Activated CD8-positive, alpha-beta memory T cell treated with anti-CD3 and anti-CD28 coated beads, Interleukin-2, amount 10 ng/mL, durations not matched to agents 7 days and 5 days (primary cell): ENCODE measurements around the gene TEX29. TPM values are rescaled to one million over a fixed set of nuclear protein-coding genes. Genes with fewer than 3 reads are reported as not detected.

Experiments
- ATAC-seq: fragments of 150-1000 bp; cut with Tn5 transposase; one replicate; pipeline ENCODE4 v1.10.0; 2021; ENCODE audit warnings: moderate library complexity
- CTCF ChIA-PET: fragments of 350-600 bp; sonication (Branson Sonifier 250); formaldehyde crosslinking; loops from one replicate; lab custom pipeline; 2021; ENCODE audit warnings: antibody characterized with exemption; lab: Charles Lee
- DNase-seq: peaks from one replicate; pipeline ENCODE4 v3.0.0-alpha.2; 2020
- H3K27ac Mint-ChIP-seq: one replicate; pipeline ENCODE4 v1.8.0; 2021; ENCODE audit warnings: mild to moderate bottlenecking, mixed read lengths
- H3K27me3 Mint-ChIP-seq: one replicate; pipeline ENCODE4 v1.8.0; 2021; ENCODE audit warnings: mixed read lengths
- H3K36me3 Mint-ChIP-seq: one replicate; pipeline ENCODE4 v1.8.0; 2021; ENCODE audit warnings: mild to moderate bottlenecking, mixed read lengths
- H3K4me1 Mint-ChIP-seq: one replicate; pipeline ENCODE4 v1.8.0; 2021; ENCODE audit warnings: mixed read lengths
- H3K4me3 Mint-ChIP-seq: one replicate; pipeline ENCODE4 v1.8.0; 2021; ENCODE audit warnings: mild to moderate bottlenecking, moderate library complexity, mixed read lengths
- H3K9me3 Mint-ChIP-seq: one replicate; pipeline ENCODE4 v1.8.0; 2022; ENCODE audit warnings: low read depth, mixed read lengths
- total RNA-seq, 2 experiments: library from RNA; stranded (reverse); gene quantifications; one replicate each; pipeline ENCODE4 v1.2.3, GENCODE V29; 2021

The TEX29 gene
- total RNA-seq, 2 experiments from 2014 or later: 0.40 to 0.96 TPM

DNA sequence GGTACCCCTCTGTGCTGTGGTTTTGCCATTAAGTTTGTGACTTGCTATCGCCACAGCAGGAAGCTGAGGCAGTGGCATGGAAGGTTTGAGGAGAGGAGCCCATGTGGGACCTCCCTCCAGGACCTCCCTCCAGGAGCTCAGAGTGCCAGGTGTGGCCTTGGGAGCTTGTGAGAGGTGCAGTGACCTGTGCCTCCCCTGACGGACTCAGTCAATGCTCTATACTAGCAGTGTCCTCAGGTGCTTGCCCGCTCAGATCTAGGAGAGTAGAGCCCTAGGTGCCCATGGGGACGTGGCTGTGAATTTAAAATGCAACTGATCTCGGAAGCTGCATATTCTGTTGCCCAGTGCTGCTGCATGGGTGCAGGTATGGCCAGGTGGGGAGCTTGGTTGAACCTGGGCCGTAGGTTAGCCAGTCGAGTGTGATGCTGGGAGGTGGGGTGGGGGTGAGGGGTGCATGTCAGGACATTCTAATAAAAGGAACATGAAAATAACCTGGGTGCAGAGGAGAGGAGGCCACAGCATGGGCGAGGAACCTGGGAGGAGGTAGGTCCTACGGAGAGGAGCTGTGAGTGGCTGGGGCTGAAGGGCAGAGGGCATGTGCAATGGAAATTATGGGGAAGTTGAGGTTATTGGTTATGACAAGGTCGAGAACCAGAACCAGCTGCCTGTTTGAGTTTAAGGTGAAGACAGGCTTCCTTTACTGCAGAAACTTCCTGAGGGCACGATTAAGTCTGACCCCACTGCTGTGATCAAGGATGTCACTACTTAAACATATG lies 41.6 kb downstream of the TEX29 start:
- no peaks in the 10 kb centered on the region for H3K36me3 Mint-ChIP-seq
- no peaks in the 10 kb centered on the region for H3K9me3 Mint-ChIP-seq
- ATAC-seq (no peak), DNase-seq (no peak)
- no peak overlapping the region for H3K27ac Mint-ChIP-seq
- H3K4me3 Mint-ChIP-seq: no peak overlapping the region
- H3K27me3 Mint-ChIP-seq: peaks cover 2% of the 10 kb centered on the region
- no peaks in the 10 kb centered on the region for H3K4me1 Mint-ChIP-seq
- CTCF ChIA-PET: no interaction called here

DNA sequence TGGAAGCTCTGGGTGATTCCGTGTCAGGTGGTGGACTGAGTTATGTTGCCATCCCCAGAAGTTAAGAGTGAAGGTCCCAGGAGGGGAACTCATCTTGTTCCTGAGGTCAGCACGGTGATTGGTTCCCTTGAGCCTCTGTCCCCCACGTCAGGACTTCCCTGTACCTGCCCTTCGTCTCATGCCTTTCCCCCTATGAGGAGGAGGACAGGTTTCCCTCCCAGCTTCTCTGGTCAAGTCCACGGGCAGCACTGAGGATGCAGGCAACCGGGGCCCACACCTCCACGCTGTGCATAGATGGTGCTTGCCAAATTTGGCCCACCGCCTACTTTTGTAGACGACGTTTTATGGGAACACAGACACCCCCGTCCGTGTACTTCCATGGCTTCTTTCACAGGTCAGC lies 42.7 kb downstream of the TEX29 start:
- Mint-ChIP-seq H3K9me3 (no peaks in the 10 kb centered on the region), H3K36me3 (no peaks in the 10 kb centered on the region), H3K4me3 (no peak overlapping the region), H3K27ac (no peak overlapping the region), H3K4me1 (no peaks in the 10 kb centered on the region), H3K27me3 (peaks cover 5% of the 10 kb centered on the region)
- no peak for DNase-seq
- CTCF ChIA-PET: no interaction called here
- no peak for ATAC-seq

DNA sequence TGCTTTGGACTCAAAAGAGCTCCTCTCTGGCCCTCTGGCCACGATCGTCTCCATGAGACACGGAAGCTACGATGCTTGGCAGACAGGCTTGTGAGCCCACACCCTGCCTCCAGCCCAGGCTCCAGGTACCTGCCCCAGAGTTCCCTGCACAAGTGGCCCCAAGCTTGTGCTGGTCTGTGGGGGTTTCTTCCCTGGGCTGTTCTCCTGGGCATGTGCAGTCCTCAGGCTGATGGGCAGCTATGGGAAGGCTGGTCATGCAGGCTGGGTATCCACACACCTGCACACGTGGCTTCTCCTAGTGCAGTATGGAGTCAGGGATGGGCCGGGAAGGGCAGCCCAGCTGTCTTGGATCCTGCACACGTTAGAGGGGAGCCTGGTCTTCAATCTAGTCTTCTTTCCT lies 43.1 kb downstream of the TEX29 start:
- H3K36me3 Mint-ChIP-seq: no peaks in the 10 kb centered on the region
- H3K9me3 Mint-ChIP-seq: no peaks in the 10 kb centered on the region
- H3K4me1 Mint-ChIP-seq: no peaks in the 10 kb centered on the region
- ATAC-seq (no peak), DNase-seq (no peak)
- H3K27ac Mint-ChIP-seq: no peak overlapping the region
- no peak overlapping the region for H3K4me3 Mint-ChIP-seq
- CTCF ChIA-PET: no interaction called here
- peaks cover 5% of the 10 kb centered on the region for H3K27me3 Mint-ChIP-seq

DNA sequence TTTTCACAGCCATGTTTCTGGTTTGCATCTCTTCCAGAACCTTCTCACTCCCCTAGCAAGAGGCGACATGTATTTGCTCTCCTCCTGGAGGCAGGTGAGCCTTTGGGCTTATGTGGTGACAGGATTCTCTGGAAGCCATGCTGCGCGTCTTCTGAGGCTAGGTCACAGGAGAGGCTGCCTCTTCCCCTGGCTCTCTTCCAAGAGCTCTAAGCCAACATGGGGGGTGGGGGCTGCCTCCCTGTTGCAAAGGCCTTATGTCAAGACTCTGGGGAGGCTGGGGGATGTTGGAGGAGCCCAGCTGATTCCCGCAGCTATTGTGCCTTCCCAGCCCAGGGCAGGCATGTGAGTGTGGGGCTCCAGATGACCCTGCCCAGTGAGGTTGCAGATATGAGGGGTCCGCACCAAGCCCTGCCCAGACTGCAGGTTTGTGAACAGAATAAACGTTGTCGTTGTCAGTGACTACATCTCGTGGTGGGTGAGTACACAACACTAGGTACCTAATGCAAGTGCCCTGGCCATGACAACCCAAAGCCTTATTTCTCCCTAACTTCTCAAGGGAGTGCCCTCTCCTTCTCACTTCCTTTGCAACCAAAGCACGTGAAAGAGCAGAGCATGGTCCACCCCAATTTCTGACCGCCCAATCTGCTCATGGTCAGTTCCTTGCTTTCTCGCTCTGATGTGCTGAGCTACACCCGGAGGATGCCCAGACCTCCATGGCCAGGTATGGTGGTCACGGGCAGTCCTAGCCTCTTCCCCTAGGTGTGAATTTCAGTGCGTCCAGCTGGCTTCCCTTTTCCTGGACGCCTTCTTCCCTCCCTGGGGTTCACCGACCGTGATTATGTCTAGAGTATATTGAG lies 44.9 kb downstream of the TEX29 start:
- H3K9me3 Mint-ChIP-seq: no peaks in the 10 kb centered on the region
- no peak overlapping the region for H3K4me3 Mint-ChIP-seq
- H3K4me1 Mint-ChIP-seq: no peaks in the 10 kb centered on the region
- no peak for ATAC-seq
- peaks cover 5% of the 10 kb centered on the region for H3K27me3 Mint-ChIP-seq
- DNase-seq: no peak
- no peak overlapping the region for H3K27ac Mint-ChIP-seq
- CTCF ChIA-PET: no interaction called here
- H3K36me3 Mint-ChIP-seq: no peaks in the 10 kb centered on the region

DNA sequence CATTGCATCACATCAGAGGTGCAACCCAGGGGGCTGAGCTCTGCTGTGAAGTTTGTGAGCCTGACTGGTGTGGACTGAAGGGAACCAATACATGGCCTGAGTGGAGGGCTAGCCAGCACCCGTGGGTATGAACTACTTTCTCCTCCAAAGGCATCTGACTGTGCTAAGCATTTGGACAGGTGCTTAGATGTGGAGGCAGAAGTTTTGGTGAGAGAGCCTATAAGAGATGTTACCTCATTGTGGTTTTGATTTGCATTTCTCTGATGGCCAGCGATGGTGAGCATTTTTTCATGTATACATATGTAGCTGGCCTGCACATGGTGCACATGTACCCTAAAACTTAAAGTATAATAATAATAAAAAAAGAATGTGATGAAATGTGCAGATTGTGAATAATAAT lies 46.9 kb downstream of the TEX29 start:
- Mint-ChIP-seq H3K27ac (no peak overlapping the region), H3K4me1 (no peaks in the 10 kb centered on the region), H3K27me3 (peaks cover 5% of the 10 kb centered on the region), H3K4me3 (no peak overlapping the region), H3K9me3 (no peaks in the 10 kb centered on the region), H3K36me3 (no peaks in the 10 kb centered on the region)
- DNase-seq (no peak), ATAC-seq (no peak)
- CTCF ChIA-PET: interaction anchor here (0.6 kb wide), 1 partner anchor 17 kb away, joined by 3 read pairs; no protein-coding TSS in a partner anchor

DNA sequence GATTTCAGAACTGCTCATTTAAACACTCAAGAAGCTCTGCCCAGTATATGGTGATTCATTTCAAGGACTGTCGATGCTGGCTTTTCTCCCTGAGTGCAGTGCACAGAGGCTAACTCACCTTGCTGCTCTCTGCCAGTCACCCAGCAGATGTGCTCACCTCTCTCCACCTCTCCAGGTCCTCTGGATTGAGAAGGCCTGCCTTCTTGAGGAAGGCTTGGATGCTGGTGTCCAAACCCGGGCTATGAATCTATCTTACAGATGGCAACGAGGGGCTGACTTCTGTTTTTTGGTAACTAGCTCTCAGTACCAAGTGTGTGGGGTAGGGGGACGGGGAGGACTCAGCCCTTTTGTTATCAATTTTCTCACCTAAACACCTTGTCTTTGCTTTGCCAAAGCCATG lies 47.6 kb downstream of the TEX29 start:
- no peak for ATAC-seq
- no peak for DNase-seq
- peaks cover 3% of the 10 kb centered on the region for H3K4me1 Mint-ChIP-seq
- CTCF ChIA-PET: interaction anchor here (0.6 kb wide), 1 partner anchor 18 kb away, joined by 3 read pairs; no protein-coding TSS in a partner anchor
- H3K27me3 Mint-ChIP-seq: peaks cover 5% of the 10 kb centered on the region
- H3K9me3 Mint-ChIP-seq: no peaks in the 10 kb centered on the region
- no peak overlapping the region for H3K27ac Mint-ChIP-seq
- H3K36me3 Mint-ChIP-seq: no peaks in the 10 kb centered on the region
- no peak overlapping the region for H3K4me3 Mint-ChIP-seq

DNA sequence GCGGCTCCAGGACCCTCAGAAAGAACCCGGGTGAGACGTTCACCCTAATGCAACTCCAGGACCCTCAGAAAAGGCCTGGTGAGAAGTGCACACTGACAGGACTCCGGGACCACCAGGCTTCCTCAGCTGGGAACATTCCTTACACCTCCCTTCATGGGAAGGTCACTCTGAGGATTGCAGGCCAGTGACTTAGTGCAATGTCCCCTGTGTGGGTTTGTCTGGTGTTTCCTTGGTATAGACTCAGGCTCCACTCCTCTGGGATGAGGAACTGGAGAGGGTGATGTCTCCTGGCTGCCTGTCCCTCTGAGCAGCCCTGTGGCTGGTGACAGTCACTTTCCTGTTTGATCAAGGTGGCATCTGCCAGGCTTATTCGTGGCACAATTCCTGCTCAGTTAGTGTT lies 49.7 kb downstream of the TEX29 start:
- no peak overlapping the region for H3K4me3 Mint-ChIP-seq
- no peak overlapping the region for H3K27ac Mint-ChIP-seq
- ATAC-seq (no peak), DNase-seq (no peak)
- H3K27me3 Mint-ChIP-seq: peaks cover 9% of the 10 kb centered on the region
- H3K36me3 Mint-ChIP-seq: no peaks in the 10 kb centered on the region
- CTCF ChIA-PET: no interaction called here
- no peaks in the 10 kb centered on the region for H3K9me3 Mint-ChIP-seq
- peaks cover 3% of the 10 kb centered on the region for H3K4me1 Mint-ChIP-seq

DNA sequence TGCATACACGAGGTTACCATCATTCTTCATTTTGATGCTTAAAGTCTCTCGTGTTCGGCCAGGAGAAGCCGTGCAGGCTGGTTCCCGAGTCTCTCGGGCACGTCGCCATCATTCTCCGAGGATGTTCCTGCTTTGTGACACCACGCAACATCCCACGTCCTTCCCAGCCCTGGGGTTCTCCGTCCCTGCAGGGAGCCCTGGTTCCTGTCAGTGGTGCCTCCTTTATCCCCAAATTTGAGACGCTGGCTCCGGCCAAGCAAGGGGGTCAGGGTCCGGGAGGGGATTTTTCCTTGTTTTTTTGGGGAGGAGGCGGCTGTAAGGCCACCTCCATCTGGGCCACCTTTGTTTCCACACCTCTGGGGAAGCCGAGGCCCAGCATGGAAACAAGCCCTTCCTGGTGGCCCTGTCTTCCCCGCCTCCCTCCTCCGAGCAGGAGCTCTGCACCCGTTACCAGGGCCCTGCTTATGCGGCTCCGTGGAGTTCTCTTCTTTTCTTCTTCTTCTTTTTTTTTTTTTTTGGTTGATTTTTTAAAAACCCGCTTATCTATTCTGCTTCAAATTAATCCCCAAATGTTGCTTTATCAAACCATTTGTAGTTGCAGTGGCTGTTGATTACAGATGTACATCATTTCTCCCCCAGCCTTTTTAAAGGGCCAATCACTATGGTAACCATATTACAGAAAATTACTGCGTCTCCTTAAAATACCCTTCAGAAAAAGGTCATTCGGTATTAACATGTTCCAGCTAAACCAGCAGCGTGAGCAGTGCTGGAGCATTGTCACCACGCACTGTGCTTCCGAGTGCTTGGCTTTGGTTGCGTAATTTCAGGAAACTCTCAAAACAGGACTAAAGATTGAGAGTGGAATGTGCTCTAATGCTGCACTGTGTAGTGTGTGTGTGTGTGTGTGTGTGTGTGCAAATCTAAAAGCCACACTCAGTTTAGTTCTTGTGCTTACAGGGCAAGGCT lies 50.4 kb downstream of the TEX29 start:
- no peak for ATAC-seq
- H3K4me3 Mint-ChIP-seq: no peak overlapping the region
- CTCF ChIA-PET: no interaction called here
- peaks cover 3% of the 10 kb centered on the region for H3K4me1 Mint-ChIP-seq
- H3K36me3 Mint-ChIP-seq: no peaks in the 10 kb centered on the region
- no peaks in the 10 kb centered on the region for H3K9me3 Mint-ChIP-seq
- peak; percentile 19 for DNase-seq
- no peak overlapping the region for H3K27ac Mint-ChIP-seq
- H3K27me3 Mint-ChIP-seq: peaks cover 13% of the 10 kb centered on the region

DNA sequence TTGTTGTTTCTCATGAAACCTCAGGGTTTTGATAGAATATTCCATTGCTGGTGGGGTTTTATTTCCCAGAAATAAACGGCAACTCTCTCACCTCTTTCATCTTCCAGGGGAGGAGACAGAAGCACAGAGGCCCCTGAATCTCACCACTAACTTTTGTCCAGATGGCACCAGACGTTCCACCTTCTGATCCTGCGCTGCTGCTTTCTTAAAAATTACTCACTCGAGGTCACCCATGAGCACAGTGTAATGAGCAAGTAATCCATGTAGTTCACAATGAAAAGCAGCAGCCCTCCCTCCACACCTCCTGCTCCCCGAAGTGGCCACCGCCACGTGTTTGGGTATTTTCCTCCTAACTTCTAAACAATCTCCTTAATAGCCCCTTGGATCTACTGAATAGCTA lies 51.3 kb downstream of the TEX29 start:
- no peak for DNase-seq
- Mint-ChIP-seq H3K9me3 (no peaks in the 10 kb centered on the region), H3K27me3 (peaks cover 13% of the 10 kb centered on the region), H3K4me1 (peaks cover 3% of the 10 kb centered on the region), H3K4me3 (no peak overlapping the region), H3K36me3 (no peaks in the 10 kb centered on the region), H3K27ac (no peak overlapping the region)
- CTCF ChIA-PET: no interaction called here
- no peak for ATAC-seq

DNA sequence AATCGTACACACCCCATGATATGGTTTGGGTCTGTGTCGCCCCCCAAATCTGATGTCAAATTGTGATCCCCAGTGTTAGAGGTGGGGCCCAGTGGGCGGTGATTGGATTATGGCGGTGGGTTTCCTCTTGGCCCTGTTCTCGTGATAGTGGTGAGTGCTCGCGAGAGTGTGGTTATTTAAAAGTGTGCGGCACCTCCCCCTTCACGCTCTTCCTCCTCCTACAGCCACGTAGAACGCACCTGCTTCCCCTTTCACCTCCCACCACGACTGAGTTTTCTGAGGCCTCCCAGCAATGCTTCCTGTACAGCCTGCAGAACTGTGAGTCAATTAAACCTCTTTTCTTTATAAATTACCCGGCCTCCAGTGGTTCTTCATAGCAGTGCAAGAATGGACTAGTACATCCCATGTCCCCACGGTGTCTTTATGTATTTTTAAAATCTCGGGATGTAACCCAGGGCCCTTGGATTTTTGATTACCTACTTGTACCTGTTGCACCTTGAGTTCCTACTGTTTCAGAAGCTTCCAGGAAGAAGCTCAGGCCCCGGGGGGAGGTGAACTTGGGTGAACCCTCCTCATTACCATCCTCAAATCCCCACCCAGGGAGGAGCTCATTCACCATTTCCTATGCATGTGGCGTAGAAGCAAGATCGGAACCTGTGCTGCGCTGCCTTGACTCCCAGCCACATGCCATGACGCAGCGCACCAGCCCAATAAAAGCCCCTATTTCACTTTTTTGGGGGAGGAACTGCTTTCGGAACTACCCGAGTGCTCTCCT lies 52.4 kb downstream of the TEX29 start:
- Mint-ChIP-seq H3K27ac (no peak overlapping the region), H3K9me3 (no peaks in the 10 kb centered on the region), H3K27me3 (peaks cover 10% of the 10 kb centered on the region), H3K4me1 (peaks cover 3% of the 10 kb centered on the region), H3K4me3 (no peak overlapping the region), H3K36me3 (no peaks in the 10 kb centered on the region)
- DNase-seq (peak; percentile 35), ATAC-seq (peak; percentile 16)
- CTCF ChIA-PET: no interaction called here

DNA sequence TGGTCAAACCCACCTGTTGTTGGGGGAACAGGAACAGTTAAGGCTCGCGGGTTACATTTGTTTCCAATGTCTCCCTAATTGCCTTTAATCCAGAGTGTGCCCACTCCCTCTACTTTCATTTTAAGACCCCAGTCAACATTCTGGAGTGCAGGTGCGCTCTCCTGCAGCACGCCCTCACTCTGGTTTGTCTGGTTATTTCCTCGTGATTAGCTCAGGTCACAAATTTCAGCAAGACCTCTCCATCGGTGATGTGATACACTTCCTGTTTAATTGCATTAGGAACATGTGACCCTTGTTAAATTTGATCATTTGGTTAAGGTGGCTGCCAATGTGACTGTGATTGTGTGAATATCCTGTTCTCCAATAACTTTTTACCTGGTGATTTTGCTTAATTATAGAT lies 53.0 kb downstream of the TEX29 start:
- no peak for DNase-seq
- peaks cover 10% of the 10 kb centered on the region for H3K27me3 Mint-ChIP-seq
- H3K36me3 Mint-ChIP-seq: no peaks in the 10 kb centered on the region
- CTCF ChIA-PET: no interaction called here
- H3K27ac Mint-ChIP-seq: no peak overlapping the region
- no peak for ATAC-seq
- H3K9me3 Mint-ChIP-seq: no peaks in the 10 kb centered on the region
- peaks cover 3% of the 10 kb centered on the region for H3K4me1 Mint-ChIP-seq
- no peak overlapping the region for H3K4me3 Mint-ChIP-seq

- no peaks in the 10 kb centered on the region for H3K9me3 Mint-ChIP-seq
- CTCF ChIA-PET: no interaction called here
- H3K36me3 Mint-ChIP-seq: no peaks in the 10 kb centered on the region
- H3K4me1 Mint-ChIP-seq: peaks cover 10% of the 10 kb centered on the region
- ATAC-seq: no peak
- peaks cover 14% of the 10 kb centered on the region for H3K27me3 Mint-ChIP-seq
- H3K4me3 Mint-ChIP-seq: no peak overlapping the region
- DNase-seq: peak; percentile 33
- H3K27ac Mint-ChIP-seq: no peak overlapping the region
Observed at GRCh38 chr13:111380431-111380830, 60.0 kb downstream of the TEX29 start.
